H1 (cell line): ENCODE measurements around the gene IFT122. TPM values are rescaled to one million over a fixed set of nuclear protein-coding genes. Genes with fewer than 3 reads are reported as not detected.

Experiments
- CTCF ChIA-PET: fragments of 300-600 bp; sonication (Branson Sonifier 250); formaldehyde crosslinking; loops from one replicate; lab custom pipeline; 2021; ENCODE audit not compliant: partially characterized antibody; lab: Charles Lee
- POLR2A ChIA-PET: fragments of 300-600 bp; sonication (Branson Sonifier 250); formaldehyde crosslinking; loops from one replicate; lab custom pipeline; 2021; ENCODE audit warnings: inconsistent platforms; ENCODE audit not compliant: partially characterized antibody; lab: Charles Lee
- DNase-seq, 2 experiments: peaks; one replicate each; pipeline versions ENCODE4 v3.0.0 to v3.0.0-alpha.2; 2010 to 2022; ENCODE audit warnings: low spot score in 2 of 2, low read depth in 1 of 2, mixed read lengths in 1 of 2
- FAIRE-seq: peaks from 2 replicates; lab custom pipeline; 2011; peaks lifted over from hg19 to GRCh38; lab: Jason Lieb, UNC
- H2AFZ ChIP-seq: 2 replicates; pipeline ENCODE4 v1.8.1; 2012; ENCODE audit warnings: low read length, inconsistent platforms
- H2AK5ac ChIP-seq: 2 replicates; pipeline ENCODE4 v1.6.1; 2013; ENCODE audit warnings: low read depth, low read length
- H2BK120ac ChIP-seq: replicated peaks from 2 replicates; pipeline ENCODE3; 2013; ENCODE audit warnings: low read depth, low read length, inconsistent platforms
- H2BK12ac ChIP-seq: 2 replicates; pipeline ENCODE4 v1.6.1; 2013; ENCODE audit warnings: low read depth, low read length
- H2BK15ac ChIP-seq: 2 replicates; pipeline ENCODE4 v1.6.1; 2013; ENCODE audit warnings: low read length
- H2BK20ac ChIP-seq: 2 replicates; pipeline ENCODE4 v1.6.1; 2013; ENCODE audit warnings: low read length
- H2BK5ac ChIP-seq: 2 replicates; pipeline ENCODE4 v1.6.1; 2013; ENCODE audit warnings: low read depth, low read length
- H3K14ac ChIP-seq: 2 replicates; pipeline ENCODE4 v1.6.1; 2013; ENCODE audit warnings: inconsistent platforms; ENCODE audit not compliant: insufficient read length
- H3K18ac ChIP-seq: 2 replicates; pipeline ENCODE4 v1.6.1; 2013; ENCODE audit warnings: low read length; ENCODE audit errors: extremely low read depth
- H3K23ac ChIP-seq: 2 replicates; pipeline ENCODE4 v1.6.1; 2013; ENCODE audit warnings: inconsistent platforms; ENCODE audit not compliant: insufficient read length
- H3K23me2 ChIP-seq: 2 replicates; pipeline ENCODE4 v1.6.1; 2013; ENCODE audit warnings: low read depth, low read length
- H3K27ac ChIP-seq: 2 replicates; pipeline ENCODE4 v1.6.1; 2011; ENCODE audit warnings: low read depth, low read length, inconsistent platforms
- H3K27me3 ChIP-seq, 4 experiments: replicated peaks in 1 of 4; 1 replicate in 1 of 4; 2 replicates in 3 of 4; pipeline versions ENCODE4 v1.6.1 to v1.8.1; 2011 to 2013; ENCODE audit warnings: low read length in 3 of 4, mild to moderate bottlenecking in 3 of 4, inconsistent platforms in 2 of 4, mixed read lengths in 2 of 4, moderate library complexity in 1 of 4; ENCODE audit not compliant: control insufficient read depth in 3 of 4, insufficient read depth in 3 of 4; ENCODE audit errors: extremely low read depth in 1 of 4
- H3K36me3 ChIP-seq, 4 experiments: 2 replicates each; pipeline versions ENCODE4 v1.6.1 to v1.8.1; 2011 to 2013; ENCODE audit warnings: mild to moderate bottlenecking in 4 of 4, low read length in 3 of 4, moderate library complexity in 2 of 4, control low read depth in 1 of 4, inconsistent platforms in 1 of 4; ENCODE audit not compliant: insufficient read depth in 4 of 4, control insufficient read depth in 2 of 4
- H3K4ac ChIP-seq: replicated peaks from 2 replicates; pipeline ENCODE3; 2013; ENCODE audit warnings: low read length, low read depth, mixed read lengths, inconsistent platforms; ENCODE audit not compliant: insufficient read length
- H3K4me1 ChIP-seq, 4 experiments: replicated peaks in 1 of 4; 1 replicate in 1 of 4; 2 replicates in 3 of 4; pipeline versions ENCODE4 v1.6.1 to v1.8.1; 2011 to 2013; ENCODE audit warnings: low read length in 3 of 4, inconsistent platforms in 2 of 4, mixed read lengths in 1 of 4; ENCODE audit not compliant: insufficient read depth in 4 of 4, control insufficient read depth in 3 of 4
- H3K4me2 ChIP-seq, 2 experiments: 2 replicates each; pipeline versions ENCODE4 v1.6.1 to v1.8.1; 2011 to 2013; ENCODE audit warnings: low read depth in 2 of 2, low read length in 2 of 2, control low read depth in 1 of 2, inconsistent platforms in 1 of 2, mild to moderate bottlenecking in 1 of 2; ENCODE audit not compliant: insufficient read depth in 1 of 2
- H3K4me3 ChIP-seq, 4 experiments: fragments of 200-600, 300-600 bp in 1 of 4; sonication (generic), shearing (Covaris generic), sonication (Bioruptor Twin) in 1 of 4; 2 replicates each; pipeline versions ENCODE4 v1.5.1 to v1.8.1; 2011 to 2016; ENCODE audit warnings: low read length in 4 of 4, low read depth in 3 of 4, control low read depth in 2 of 4, inconsistent platforms in 2 of 4, mild to moderate bottlenecking in 2 of 4, mixed read lengths in 1 of 4, moderate library complexity in 1 of 4; ENCODE audit not compliant: insufficient read depth in 2 of 4; ENCODE audit errors: extremely low read depth in 1 of 4
- H3K56ac ChIP-seq: replicated peaks from 2 replicates; pipeline ENCODE3; 2013; ENCODE audit warnings: low read depth, mild to moderate bottlenecking, mixed read lengths, low read length, inconsistent platforms; ENCODE audit not compliant: insufficient read length
- H3K79me1 ChIP-seq: 2 replicates; pipeline ENCODE4 v1.6.1; 2013; ENCODE audit warnings: low read depth, low read length, control low read depth
- H3K79me2 ChIP-seq, 2 experiments: 2 replicates each; pipeline versions ENCODE4 v1.6.1 to v1.8.1; 2012 to 2013; ENCODE audit warnings: low read length in 2 of 2, mild to moderate bottlenecking in 2 of 2, inconsistent platforms in 1 of 2; ENCODE audit not compliant: insufficient read depth in 2 of 2, control insufficient read depth in 1 of 2
- H3K9ac ChIP-seq, 4 experiments: replicated peaks in 1 of 4; 1 replicate in 1 of 4; 2 replicates in 3 of 4; pipeline versions ENCODE4 v1.6.1 to v1.8.1; 2011 to 2013; ENCODE audit warnings: low read depth in 3 of 4, low read length in 3 of 4, control low read depth in 2 of 4, mild to moderate bottlenecking in 2 of 4, moderate library complexity in 2 of 4, inconsistent platforms in 1 of 4; ENCODE audit errors: extremely low read depth in 1 of 4
- H3K9me3 ChIP-seq, 2 experiments: 2 replicates each; pipeline versions ENCODE4 v1.6.1 to v1.8.1; 2012 to 2013; ENCODE audit warnings: mild to moderate bottlenecking in 2 of 2, moderate library complexity in 2 of 2, control low read depth in 1 of 2, inconsistent platforms in 1 of 2, low read depth in 1 of 2, low read length in 1 of 2, mixed read lengths in 1 of 2; ENCODE audit not compliant: insufficient read depth in 2 of 2
- H4K20me1 ChIP-seq, 2 experiments: replicated peaks in 1 of 2; 2 replicates each; pipeline versions ENCODE3 to v1.8.1; 2011 to 2013; ENCODE audit warnings: inconsistent platforms in 2 of 2, low read length in 2 of 2, mild to moderate bottlenecking in 1 of 2; ENCODE audit not compliant: insufficient read depth in 2 of 2, control insufficient read depth in 1 of 2
- H4K5ac ChIP-seq: 2 replicates; pipeline ENCODE4 v1.6.1; 2013; ENCODE audit warnings: low read length, low read depth, mixed read lengths, inconsistent platforms; ENCODE audit not compliant: insufficient read length
- H4K8ac ChIP-seq: 2 replicates; pipeline ENCODE4 v1.8.0; 2013; ENCODE audit warnings: mild to moderate bottlenecking, moderate library complexity, low read length, inconsistent platforms; ENCODE audit not compliant: insufficient read depth; ENCODE audit errors: extremely low read depth
- H4K91ac ChIP-seq: replicated peaks from 2 replicates; pipeline ENCODE3; 2013; ENCODE audit warnings: low read length, mixed read lengths, inconsistent platforms; ENCODE audit not compliant: insufficient read length
- ATF2 ChIP-seq: IDR thresholded peaks from 2 replicates; pipeline ENCODE4 v1.6.1; 2012; ENCODE audit warnings: low read length, inconsistent platforms
- BACH1 ChIP-seq: IDR thresholded peaks from 2 replicates; pipeline ENCODE4 v1.6.1; 2012; ENCODE audit warnings: low read length, improper control_type of control experiment
- CREB1 ChIP-seq: IDR thresholded peaks from 2 replicates; pipeline ENCODE4 v1.6.1; 2012; ENCODE audit warnings: inconsistent platforms
- CTCF ChIP-seq, 3 experiments: IDR thresholded peaks; 1 replicate in 2 of 3; 2 replicates in 1 of 3; pipeline versions ENCODE4 v1.5.1 to v1.6.1; 2011; ENCODE audit warnings: low read length in 3 of 3, mild to moderate bottlenecking in 3 of 3, inconsistent platforms in 2 of 3, low read depth in 1 of 3, moderate library complexity in 1 of 3; ENCODE audit not compliant: insufficient read depth in 1 of 3; ENCODE audit errors: control extremely low read depth in 1 of 3
- GTF2F1 ChIP-seq: IDR thresholded peaks from 2 replicates; pipeline ENCODE4 v1.6.1; 2012; ENCODE audit warnings: low read depth, low read length, improper control_type of control experiment, borderline replicate concordance
- POU5F1 ChIP-seq: IDR thresholded peaks from 2 replicates; pipeline ENCODE4 v1.6.1; 2011; ENCODE audit warnings: low read depth, mild to moderate bottlenecking, low read length, moderate library complexity
- SIN3A ChIP-seq, 2 experiments: IDR thresholded peaks in 1 of 2; conservative IDR thresholded peaks in 1 of 2; 2 replicates each; pipeline ENCODE4 v1.6.1; 2011 to 2012; ENCODE audit warnings: low read length in 2 of 2, improper control_type of control experiment in 1 of 2, low read depth in 1 of 2, mild to moderate bottlenecking in 1 of 2
- SIRT6 ChIP-seq: IDR thresholded peaks from one replicate; pipeline ENCODE4 v1.7.1; 2012; ENCODE audit warnings: low read length, inconsistent platforms
- WGBS, 2 experiments: shearing (Covaris generic) in 1 of 2; methylation state at CpG; one replicate each; pipeline versions ENCODE4 v1.1.6 to v1.1.7; 2013 to 2015; ENCODE audit warnings: low lambda C conversion rate in 2 of 2, mixed read lengths in 2 of 2, inconsistent platforms in 1 of 2, low coverage in 1 of 2, missing lambda C conversion rate in 1 of 2; ENCODE audit not compliant: insufficient replicate concordance in 2 of 2, insufficient coverage in 1 of 2, insufficient read length in 1 of 2; ENCODE audit errors: extremely low coverage in 1 of 2, missing lambda C conversion rate in 1 of 2; 5-methylcytosine and 5-hydroxymethylcytosine counted together
- polyA plus RNA-seq, 7 experiments: library from polyadenylated mRNA; depleted of rRNA in 3 of 7; stranded (reverse) in 5 of 7; unstranded in 2 of 7; fragments of >200 nt in 5 of 7; fragments of 200-250 nt in 2 of 7; gene quantifications; 1 replicate in 5 of 7; 2 replicates in 1 of 7; 4 replicates in 1 of 7; pipeline versions ENCODE4 v1.2.1 to v1.2.3, GENCODE V29; 2011 to 2013; ENCODE audit warnings: missing spikeins in 2 of 7, mixed read lengths in 2 of 7
- total RNA-seq: library from RNA; stranded (reverse); fragmentation: NEBNext Ultra II Directional; extraction: Animal tissue kit (Norgen Biotek cat#: 25700); gene quantifications from 2 replicates; pipeline ENCODE4 v1.2.1, GENCODE V29; 2021

IFT122 gene
- total and polyA plus RNA-seq, 2 of the 8 experiments (the other 6 are each of a cell fraction or from before 2014, with no cell fraction given): 23.7 to 25.1 TPM

- H3K4me2 ChIP-seq: no peak overlapping the region
- WGBS, 2 experiments: 87% methylated on average over 17 of the region's 17 CpGs; no CpG with 5 or more reads in 1 of the 2 experiments
- no peaks in the 10 kb centered on the region for H3K4me1 ChIP-seq
- H3K23me2 ChIP-seq: no peaks in the 10 kb centered on the region; the same call in 1 of the 2 replicates
- H2BK15ac ChIP-seq: no peak overlapping the region
- H4K5ac ChIP-seq: no peak overlapping the region
- no peak overlapping the region for H2BK120ac ChIP-seq
- H2BK12ac ChIP-seq: no peak overlapping the region; the same call in 1 of the 2 replicates
- no peak overlapping the region for H2AK5ac ChIP-seq
- no peak overlapping the region for H2AFZ ChIP-seq
- no peak overlapping the region for H3K56ac ChIP-seq
- no peaks in the 10 kb centered on the region; a peak in 1 of 7 replicates for H3K27me3 ChIP-seq
- H3K79me2 ChIP-seq: no peaks in the 10 kb centered on the region
- no peak overlapping the region for H3K4me3 ChIP-seq
- H4K20me1 ChIP-seq: peaks cover 0 to 3% of the 10 kb centered on the region in 2 experiments
- no peak overlapping the region for H3K4ac ChIP-seq
- no peak overlapping the region for H2BK20ac ChIP-seq
- H3K18ac ChIP-seq: no peak overlapping the region
- FAIRE-seq (no peak), DNase-seq (no peak)
- no peak overlapping the region for H3K14ac ChIP-seq
- no peak for TF ChIP-seq GTF2F1
- TF ChIP-seq POU5F1: no peak
- no peak for TF ChIP-seq ATF2
- no peak for TF ChIP-seq CTCF (IDR thresholded peaks at IDR 0.05; ENCODE audit: control extremely low read depth in 1 of 3, insufficient read depth in 1 of 3, low read depth in 1 of 3, low read length in 3 of 3)
- no peak for TF ChIP-seq BACH1
- TF ChIP-seq SIRT6: no peak
- TF ChIP-seq SIN3A (conservative IDR thresholded peaks at IDR 0.05 in 1 of 2, IDR thresholded peaks at IDR 0.05 in 1 of 2; ENCODE audit: low read depth in 1 of 2, low read length in 2 of 2): no peak
- TF ChIP-seq CREB1: no peak
- no peak overlapping the region for H4K8ac ChIP-seq
- no peak overlapping the region for H3K9ac ChIP-seq
- no peaks in the 10 kb centered on the region for H3K79me1 ChIP-seq
- H4K91ac ChIP-seq: no peak overlapping the region
- POLR2A ChIA-PET: interaction anchor here (0.9 to 1.2 kb wide), 2 partner anchors 9 to 17 kb away, joined by 3 read pairs; no protein-coding TSS in a partner anchor
- H2BK5ac ChIP-seq: no peak overlapping the region
- H3K36me3 ChIP-seq: no peaks in the 10 kb centered on the region; a peak in 1 of 8 replicates
- H3K9me3 ChIP-seq: no peaks in the 10 kb centered on the region
- H3K27ac ChIP-seq: no peak overlapping the region
- CTCF ChIA-PET: interaction anchor here (0.7 to 3.5 kb wide), 4 partner anchors 9 to 59 kb away, joined by 3 to 16 read pairs (median 10); no protein-coding TSS in a partner anchor
- H3K23ac ChIP-seq: no peak overlapping the region
Observed at GRCh38 chr3:129410971-129411370, 29.1 kb upstream of the IFT122 start.
